ENCODE results near the gene SLCO3A1.

Gene SLCO3A1

DNA sequence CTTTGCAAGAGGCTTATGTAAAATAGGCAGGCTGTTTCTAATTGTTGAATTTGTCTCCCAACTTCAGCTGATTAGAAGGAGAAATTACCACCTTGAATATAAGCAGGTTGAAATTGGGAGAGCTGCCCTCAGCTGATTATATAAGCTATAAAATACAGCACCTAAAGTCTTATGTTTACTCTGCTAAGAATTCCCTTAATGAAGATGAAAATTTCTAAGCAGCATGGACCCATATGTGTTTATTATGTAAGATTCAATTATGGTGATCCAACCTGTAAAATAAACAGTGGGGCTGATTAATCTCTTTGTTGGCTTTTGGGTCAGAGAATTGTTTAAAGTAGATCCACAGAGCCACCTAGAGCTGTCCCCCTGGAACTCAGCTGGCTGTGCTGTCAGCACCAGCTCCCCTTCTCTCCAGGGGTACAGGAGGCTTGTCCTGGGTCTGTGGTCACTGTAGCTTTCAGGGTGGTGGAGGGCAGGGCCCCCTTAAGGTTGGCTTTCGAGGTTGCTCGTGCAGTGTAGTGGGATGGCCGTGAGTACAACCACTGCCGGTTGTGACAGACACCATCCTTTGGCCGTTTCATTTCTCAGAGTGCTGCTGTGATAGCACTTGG is 9.5 kb downstream of the SLCO3A1 start:
- DNase-seq = no peak

DNA sequence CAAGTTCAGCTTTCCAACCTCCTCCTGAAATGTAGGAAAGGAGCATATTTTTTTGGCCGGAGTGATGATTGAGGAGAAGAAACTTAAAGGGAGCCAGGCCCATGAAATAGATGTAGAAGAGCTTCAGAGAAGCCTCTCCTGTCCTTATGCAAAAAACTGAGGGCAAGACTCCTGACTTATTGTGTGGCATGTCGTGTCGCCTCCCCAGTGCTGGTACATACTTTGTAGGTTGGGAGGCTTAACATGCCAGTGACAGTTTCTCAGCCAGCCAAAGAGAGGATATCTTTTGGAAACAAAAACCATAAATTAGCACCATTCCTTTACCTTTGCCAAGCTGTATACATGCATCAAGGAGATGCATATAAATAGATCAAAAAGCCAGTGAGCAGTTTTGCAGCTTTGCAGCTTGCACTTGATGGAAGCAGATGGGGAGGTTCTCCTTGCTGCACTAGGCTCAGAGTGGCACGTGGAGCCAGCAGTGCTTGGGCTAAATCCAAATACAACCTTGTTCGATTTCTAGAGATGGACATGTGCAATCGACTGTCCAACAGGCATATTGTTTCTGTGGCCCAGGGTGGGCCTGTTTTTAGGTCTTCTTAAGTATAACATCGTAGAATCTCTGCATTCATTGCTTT is 10.2 kb downstream of the SLCO3A1 start:
- DNase-seq = no peak

DNA sequence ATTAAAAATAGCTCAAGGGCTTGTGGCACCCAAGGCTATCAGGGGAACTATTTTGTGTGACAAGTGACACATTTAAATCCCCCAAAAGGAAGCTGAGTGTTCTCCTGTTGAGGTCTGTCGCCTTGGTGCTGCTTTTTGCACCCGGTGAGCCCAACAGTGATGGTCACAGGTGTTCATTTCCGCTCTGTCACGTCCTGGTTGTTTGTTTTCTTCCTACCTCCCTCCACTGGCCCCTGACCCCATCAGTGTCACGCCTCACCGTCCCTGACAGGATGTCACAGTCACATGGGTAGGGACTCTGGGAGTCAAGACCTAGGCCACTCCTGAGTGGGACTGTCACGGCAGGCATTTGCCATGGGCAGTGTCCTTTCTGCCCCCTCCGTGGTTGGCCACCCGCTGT is 11.2 kb downstream of the SLCO3A1 start:
- DNase-seq = no peak

DNA sequence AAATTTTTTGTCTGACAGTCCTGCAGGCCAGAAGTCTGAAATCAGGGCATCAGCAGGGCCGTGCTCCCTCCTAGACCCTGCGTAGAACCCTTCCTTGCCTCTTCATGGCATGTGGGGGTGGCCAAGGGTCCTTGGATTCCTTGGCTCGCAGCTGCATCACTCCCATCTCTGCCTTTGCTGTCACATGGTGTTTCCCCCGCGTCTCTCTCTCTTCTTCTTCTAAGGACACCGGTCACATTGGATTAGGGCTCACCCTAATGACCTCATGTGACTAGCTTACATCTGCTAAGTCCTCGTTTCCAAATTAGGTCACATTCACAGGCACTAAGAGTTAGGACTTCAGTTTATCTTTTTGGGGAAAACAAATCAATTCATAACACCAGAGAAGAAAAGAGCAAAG is 12.0 kb downstream of the SLCO3A1 start:
- DNase-seq = no peak

DNA sequence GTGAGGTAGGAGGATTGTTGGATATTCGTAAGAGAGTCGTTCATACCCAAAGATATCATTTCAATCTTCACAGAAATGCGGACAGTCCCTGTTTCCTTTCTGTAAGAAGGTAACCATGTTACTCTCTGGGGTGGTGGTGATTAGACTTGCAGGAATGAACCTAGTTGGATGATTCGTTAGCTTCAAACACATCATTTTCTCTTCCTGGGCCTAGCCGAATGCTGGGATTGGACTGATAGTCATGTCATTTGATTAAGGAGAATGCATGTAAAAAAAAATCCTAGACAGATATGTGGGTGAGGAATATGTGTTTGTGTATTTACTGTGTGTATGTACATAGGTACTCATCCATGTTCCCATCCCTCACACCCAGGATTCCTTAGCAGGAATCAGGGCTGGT is 12.4 kb downstream of the SLCO3A1 start:
- no peak for DNase-seq

DNA sequence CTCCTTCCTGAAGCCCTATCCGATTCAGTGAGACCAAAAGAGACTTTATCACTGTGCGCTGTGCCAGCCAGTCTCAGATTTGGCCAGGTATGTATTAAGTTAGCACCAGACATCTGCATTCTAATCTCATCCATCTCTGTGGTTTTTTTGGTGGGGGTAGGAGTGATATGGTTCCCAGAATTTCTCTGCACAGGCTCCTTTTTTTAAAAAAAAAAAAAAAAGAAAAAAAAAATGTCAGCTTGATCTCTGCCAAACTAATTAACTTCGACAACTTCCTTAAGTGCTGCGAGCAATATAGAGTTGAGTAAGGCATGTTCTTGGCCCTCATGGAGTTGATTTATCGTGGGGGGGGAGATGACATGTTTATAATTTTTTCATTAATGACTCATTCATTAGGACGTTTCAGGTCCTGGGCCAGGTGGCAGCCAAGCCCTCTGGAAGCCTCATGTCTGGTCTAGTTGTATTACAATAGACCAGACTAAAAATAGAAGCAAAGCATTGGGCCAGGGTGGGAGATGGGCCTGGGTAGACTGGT is 12.9 kb downstream of the SLCO3A1 start:
- DNase-seq = no peak

GRCh38 chr15:91866971-91867372 is 13.5 kb downstream of the SLCO3A1 start:
- DNase-seq = no peak

- no peak for DNase-seq
These were observed 14.1 kb downstream of the SLCO3A1 start for GRCh38 chr15:91867581-91868026.

GRCh38 chr15:91870876-91871537 is 17.5 kb downstream of the SLCO3A1 start:
- no peak for DNase-seq

DNA sequence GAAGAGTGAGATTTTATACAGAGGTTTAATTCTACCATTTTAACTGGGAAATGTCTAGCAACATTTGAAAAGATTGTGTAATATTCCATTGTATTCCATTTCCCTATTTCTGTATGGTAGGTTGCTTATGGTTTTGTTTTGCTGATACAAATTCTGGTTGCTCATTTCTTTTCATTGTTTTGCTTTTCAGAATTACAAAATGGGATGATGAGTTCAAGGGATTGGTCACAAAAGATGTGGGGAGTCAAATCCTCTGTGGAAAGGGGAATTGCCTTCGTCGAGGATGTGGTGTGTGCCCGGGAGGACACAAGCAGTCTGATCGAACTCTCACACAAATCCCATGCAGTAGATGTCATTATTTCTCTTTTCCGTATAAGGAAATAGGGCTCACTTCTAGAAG is 18.3 kb downstream of the SLCO3A1 start:
- DNase-seq = no peak

GRCh38 chr15:91872356-91873137 is 19.0 kb downstream of the SLCO3A1 start:
- no peak for DNase-seq

DNA sequence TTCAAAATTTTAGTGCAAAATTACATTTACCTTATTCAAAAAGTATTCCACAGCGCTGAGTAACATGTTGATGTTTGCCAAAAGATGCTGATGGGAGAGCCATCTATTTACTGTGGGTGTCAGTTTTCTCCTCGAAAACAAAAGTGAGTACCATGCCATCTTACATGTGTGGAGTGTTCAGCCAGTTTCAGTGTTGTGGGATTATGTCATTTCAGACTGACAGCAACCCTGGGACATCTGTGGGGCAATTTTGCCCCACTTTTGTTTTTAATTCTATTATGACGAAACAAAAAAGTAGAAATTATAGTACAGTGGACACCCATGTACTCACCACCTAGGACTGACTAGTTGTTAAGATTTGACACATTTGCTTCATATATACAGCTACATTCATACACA is 19.6 kb downstream of the SLCO3A1 start:
- no peak for DNase-seq

DNA sequence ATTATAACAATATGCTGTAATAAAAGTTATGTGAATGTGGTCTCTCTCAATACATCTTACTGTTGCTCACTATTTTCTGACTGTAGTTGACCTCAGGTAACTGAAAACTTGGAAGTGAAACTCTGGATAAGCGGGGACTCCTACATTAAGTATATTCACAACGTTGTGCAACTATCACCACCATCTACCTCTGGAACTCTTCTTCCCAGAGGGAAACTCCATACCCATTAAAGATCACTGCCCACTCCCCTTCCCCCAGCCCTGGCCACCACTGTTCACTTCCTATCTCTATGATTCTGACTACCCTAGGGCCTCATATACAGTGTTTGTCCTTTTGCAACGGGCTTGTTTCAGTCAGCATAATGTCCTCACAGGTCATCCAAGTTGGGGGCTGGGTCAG is 20.7 kb downstream of the SLCO3A1 start:
- no peak for DNase-seq

DNA sequence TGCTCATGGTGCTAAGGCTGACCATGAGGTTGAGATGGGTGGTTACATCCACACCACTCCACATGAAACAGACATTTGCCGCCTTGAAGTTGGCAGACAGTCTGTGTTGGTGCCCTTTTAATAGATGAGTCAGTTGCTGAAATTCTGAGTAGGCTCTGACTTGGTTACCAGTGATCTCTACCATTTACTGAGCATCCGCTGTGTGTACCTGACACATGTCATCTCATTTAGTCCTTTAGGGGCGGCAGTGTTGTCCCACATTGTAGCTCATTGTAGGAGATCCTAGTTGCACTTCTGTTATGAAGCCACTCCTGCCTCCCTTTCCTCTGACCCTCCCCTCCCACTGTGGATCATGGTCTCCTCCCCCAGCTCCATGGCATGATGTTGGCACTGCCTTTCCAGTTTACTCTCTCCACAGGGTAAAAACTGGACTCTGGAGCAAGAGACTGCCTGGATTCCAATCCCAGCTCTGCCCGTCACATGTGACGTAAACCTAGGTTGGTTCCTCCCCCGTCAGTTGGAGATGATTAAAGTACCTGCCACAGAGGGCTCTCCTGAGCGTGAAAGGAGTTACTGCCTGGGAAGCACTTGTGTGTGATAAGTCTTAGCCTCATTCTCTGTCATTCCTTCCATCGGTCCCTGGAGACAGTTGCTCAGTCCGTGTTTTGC is 21.6 kb downstream of the SLCO3A1 start:
- DNase-seq = no peak

DNA sequence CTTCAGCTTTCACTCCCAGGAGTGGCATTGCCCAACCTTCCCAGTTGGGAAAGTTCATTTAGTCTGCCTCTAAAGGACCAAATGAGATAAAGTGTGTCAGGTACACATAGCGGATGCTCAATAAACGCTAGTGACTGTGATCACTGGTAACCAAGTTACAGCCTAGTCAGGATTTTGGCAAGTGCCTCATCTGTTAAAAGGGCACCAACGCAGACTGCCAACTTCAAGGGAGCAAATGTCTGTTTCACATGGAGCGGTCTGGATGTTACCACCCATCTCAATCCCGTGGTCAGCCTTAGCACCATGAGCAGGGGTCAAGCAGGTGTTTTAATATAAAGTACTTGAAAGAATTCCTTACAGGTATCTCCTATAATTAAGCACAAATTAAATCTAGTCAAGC is 22.7 kb downstream of the SLCO3A1 start:
- no peak for DNase-seq

GRCh38 chr15:91878319-91878870 is 24.9 kb downstream of the SLCO3A1 start:
- DNase-seq = no peak

DNA sequence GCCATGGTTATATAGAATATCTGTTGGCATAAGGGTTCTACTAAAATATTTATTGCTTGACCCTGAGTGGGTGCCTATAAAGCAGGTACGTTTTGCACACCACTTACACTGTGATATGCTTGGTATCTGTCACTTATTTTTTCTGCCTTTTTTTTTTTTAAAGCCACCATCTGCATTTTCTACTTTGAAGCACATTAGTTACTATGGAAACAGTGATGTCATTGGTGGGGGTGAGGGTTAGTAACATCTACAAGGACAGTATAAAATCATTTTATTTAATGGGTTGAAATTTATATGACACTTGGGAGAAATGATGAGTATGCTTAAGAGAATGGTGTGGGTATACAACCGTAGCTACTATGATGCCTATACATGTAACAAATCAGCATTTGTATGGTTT is 25.6 kb downstream of the SLCO3A1 start:
- no peak for DNase-seq

DNA sequence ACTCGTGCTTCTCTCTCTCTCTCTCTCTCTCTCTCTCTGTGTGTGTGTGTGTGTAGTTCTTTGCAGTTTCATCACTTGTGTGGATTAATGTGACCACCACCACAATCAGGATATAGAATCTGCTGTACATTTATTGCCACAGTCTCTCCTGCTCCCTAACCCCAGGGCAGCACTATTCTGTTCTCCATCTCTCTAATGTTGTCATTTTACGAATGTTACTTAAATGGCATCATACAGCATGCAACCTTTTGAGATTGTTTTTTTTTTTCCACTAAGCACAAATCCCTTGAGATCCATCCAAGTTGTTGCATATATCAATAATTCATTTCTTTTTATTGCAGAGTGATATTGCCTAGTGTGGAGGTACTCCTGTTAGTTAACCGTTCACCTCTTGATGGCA is 26.9 kb downstream of the SLCO3A1 start:
- DNase-seq = no peak

- no peak for DNase-seq
These were observed 28.2 kb downstream of the SLCO3A1 start for GRCh38 chr15:91881569-91882297.

DNA sequence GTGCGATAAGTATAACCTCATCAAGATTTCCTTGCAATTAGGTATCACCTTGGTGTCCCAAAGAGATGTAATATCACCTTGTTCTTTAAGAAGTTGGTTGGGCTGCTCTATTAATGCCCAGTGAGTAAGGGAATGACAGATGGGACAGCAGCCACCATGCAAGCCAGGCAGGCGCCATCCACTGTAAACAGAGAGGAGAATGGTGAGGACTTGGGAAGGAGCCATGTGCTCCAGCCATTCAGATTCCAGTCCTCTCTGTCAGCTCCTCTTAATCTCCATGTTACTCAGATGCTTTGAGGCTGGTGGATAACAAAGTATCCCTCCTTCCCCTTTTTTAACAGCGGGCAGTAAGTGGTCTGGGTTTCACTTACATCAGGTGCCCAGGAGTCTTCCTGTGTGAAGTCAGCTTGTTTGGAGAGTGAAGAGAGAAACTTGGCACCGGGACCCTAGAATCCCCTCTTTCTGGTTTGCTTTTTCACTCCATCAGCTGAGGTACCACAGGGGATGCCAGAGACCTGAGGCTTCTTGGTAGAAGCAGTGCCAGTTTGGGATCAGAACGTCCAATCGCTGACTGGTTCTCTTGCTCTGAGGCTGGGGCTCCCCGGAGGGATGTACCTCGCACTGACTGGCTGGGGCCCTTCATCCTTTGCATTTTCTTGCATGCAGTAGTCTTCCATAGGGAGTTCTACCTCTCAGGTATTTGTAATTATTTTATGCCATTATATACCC is 29.5 kb downstream of the SLCO3A1 start:
- no peak for DNase-seq

DNA sequence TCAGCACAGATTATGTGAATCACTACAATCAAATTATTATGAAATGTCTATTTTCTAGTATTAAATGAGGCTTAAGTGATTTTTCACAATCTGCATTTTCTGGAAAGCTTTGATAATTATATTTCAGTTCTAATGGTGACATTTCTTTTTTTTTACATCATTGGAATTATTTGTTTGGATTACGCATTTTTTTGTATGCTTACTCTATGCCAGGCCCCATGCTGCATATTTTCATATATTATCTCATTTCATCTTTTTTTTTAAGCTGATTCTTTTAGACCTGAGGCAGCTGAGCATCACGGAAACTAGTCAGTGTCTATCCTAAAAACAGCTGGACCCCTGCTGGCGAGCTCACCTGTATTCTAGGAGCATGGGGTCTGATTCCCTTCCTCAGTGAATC is 31.1 kb downstream of the SLCO3A1 start:
- no peak for DNase-seq

Data from NCI-H1436 (cell line).